SK-N-SH treated with all-trans-retinoic acid at 6 μM for 48 hours (cell line): Measurements from ENCODE around the gene UFM1.

ENCODE experiments used
- ATAC-seq: fragments of 200-7000 bp; cut with Tn5 transposase; 3 replicates; pipeline ENCODE4 v1.9.1; 2020; ENCODE audit warnings: mild to moderate bottlenecking, moderate library complexity
- ARNTL ChIP-seq: fragments of 450-650 bp; formaldehyde crosslinking; IDR thresholded peaks from 2 replicates; pipeline ENCODE4 v1.5.0; 2020; ENCODE audit warnings: low read depth, mild to moderate bottlenecking, moderate library complexity, borderline replicate concordance
- BACH2 ChIP-seq: fragments of 250-450 bp; sonication (Bioruptor Pico); IDR thresholded peaks from 2 replicates; pipeline ENCODE4 v1.9.0; 2021; ENCODE audit warnings: mild to moderate bottlenecking, borderline replicate concordance
- CSDC2 ChIP-seq: fragments of 250-450 bp; sonication (Bioruptor Pico); IDR thresholded peaks from 2 replicates; pipeline ENCODE4 v1.5.0; 2020; ENCODE audit warnings: mild to moderate bottlenecking, moderate library complexity
- CSRNP3 ChIP-seq: fragments of 250-450 bp; sonication (Bioruptor Pico); IDR thresholded peaks from 2 replicates; pipeline ENCODE4 v1.5.1; 2021; ENCODE audit warnings: mild to moderate bottlenecking, moderate library complexity
- ESRRG ChIP-seq: fragments of 250-450 bp; sonication (Bioruptor Pico); IDR thresholded peaks from 2 replicates; pipeline ENCODE4 v1.6.1; 2021; ENCODE audit warnings: mild to moderate bottlenecking
- OSR1 ChIP-seq: fragments of 250-450 bp; sonication (Bioruptor Pico); IDR thresholded peaks from 2 replicates; pipeline ENCODE4 v1.8.0; 2022; ENCODE audit warnings: moderate library complexity, mild to moderate bottlenecking, inconsistent platforms
- RARB ChIP-seq: fragments of 250-450 bp; sonication (Bioruptor Pico); IDR thresholded peaks from 2 replicates; pipeline ENCODE4 v1.8.0; 2021; ENCODE audit warnings: mild to moderate bottlenecking, moderate library complexity
- SNAI2 ChIP-seq: fragments of 250-450 bp; sonication (Bioruptor Pico); IDR thresholded peaks from 2 replicates; pipeline ENCODE4 v1.5.0; 2020; ENCODE audit warnings: mild to moderate bottlenecking, moderate library complexity
- TCF4 ChIP-seq: fragments of 250-450 bp; sonication (Bioruptor Pico); IDR thresholded peaks from 2 replicates; pipeline ENCODE4 v1.8.0; 2021; ENCODE audit warnings: mild to moderate bottlenecking, moderate library complexity, borderline replicate concordance
- TOX ChIP-seq: fragments of 250-450 bp; sonication (Bioruptor Pico); IDR thresholded peaks from 2 replicates; pipeline ENCODE4 v1.8.0; 2021; ENCODE audit warnings: mild to moderate bottlenecking, moderate library complexity, borderline replicate concordance
- ZC3H10 ChIP-seq: fragments of 250-450 bp; sonication (Bioruptor Pico); IDR thresholded peaks from 2 replicates; pipeline ENCODE4 v1.5.1; 2021; ENCODE audit warnings: mild to moderate bottlenecking, moderate library complexity
- ZFP3 ChIP-seq: fragments of 250-450 bp; sonication (Bioruptor Pico); IDR thresholded peaks from 2 replicates; pipeline ENCODE4 v1.5.0; 2020; ENCODE audit warnings: mild to moderate bottlenecking, moderate library complexity
- ZFP30 ChIP-seq: fragments of 450-650 bp; formaldehyde crosslinking; IDR thresholded peaks from 2 replicates; pipeline ENCODE4 v1.5.0; 2022; ENCODE audit warnings: mild to moderate bottlenecking, moderate library complexity
- ZNF565 ChIP-seq: fragments of 450-650 bp; formaldehyde crosslinking; conservative IDR thresholded peaks from 2 replicates; pipeline ENCODE4 v1.5.0; 2020; ENCODE audit warnings: low read depth, mild to moderate bottlenecking, moderate library complexity
- ZNF70 ChIP-seq: fragments of 450-650 bp; formaldehyde crosslinking; IDR thresholded peaks from 2 replicates; pipeline ENCODE4 v1.5.0; 2020; ENCODE audit warnings: mild to moderate bottlenecking, moderate library complexity
- ZNF8 ChIP-seq: fragments of 450-650 bp; formaldehyde crosslinking; IDR thresholded peaks from 2 replicates; pipeline ENCODE4 v1.5.0; 2020; ENCODE audit warnings: mild to moderate bottlenecking, moderate library complexity
- TF ChIP-seq, protein P1 (sequence below): fragments of 250-450 bp; sonication (Bioruptor Pico); IDR thresholded peaks from 2 replicates; pipeline ENCODE4 v1.8.0; 2020; ENCODE audit warnings: mild to moderate bottlenecking, moderate library complexity, borderline replicate concordance
- TF ChIP-seq, protein P2 (sequence below): fragments of 250-450 bp; sonication (Bioruptor Pico); IDR thresholded peaks from 2 replicates; pipeline ENCODE4 v1.5.0; 2020; ENCODE audit warnings: mild to moderate bottlenecking, moderate library complexity
- TF ChIP-seq, protein P3 (sequence below): fragments of 250-450 bp; sonication (Bioruptor Pico); IDR thresholded peaks from 2 replicates; pipeline ENCODE4 v1.5.1; 2020; ENCODE audit warnings: low read depth, mild to moderate bottlenecking, moderate library complexity

The UFM1 gene

DNA sequence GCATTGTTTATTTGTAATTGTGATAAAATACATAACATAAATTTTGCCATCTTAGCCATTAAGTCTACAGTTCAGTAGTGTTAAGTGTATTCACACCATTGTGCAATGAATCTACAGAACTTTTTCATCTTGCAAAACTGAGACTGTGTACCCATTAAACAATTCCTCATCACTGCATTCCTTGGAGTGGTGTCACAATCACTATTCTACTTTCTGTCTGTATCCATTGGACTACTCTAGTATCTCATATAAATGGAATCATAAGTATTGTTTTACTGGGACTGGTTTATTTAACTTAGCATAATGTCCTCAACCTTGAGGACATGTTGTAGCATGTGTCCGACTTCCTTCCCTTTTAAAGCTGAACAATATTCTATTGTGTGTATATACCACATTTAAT is 36.8 kb downstream of the UFM1 start (continued):
- TF ChIP-seq, protein P1, sequence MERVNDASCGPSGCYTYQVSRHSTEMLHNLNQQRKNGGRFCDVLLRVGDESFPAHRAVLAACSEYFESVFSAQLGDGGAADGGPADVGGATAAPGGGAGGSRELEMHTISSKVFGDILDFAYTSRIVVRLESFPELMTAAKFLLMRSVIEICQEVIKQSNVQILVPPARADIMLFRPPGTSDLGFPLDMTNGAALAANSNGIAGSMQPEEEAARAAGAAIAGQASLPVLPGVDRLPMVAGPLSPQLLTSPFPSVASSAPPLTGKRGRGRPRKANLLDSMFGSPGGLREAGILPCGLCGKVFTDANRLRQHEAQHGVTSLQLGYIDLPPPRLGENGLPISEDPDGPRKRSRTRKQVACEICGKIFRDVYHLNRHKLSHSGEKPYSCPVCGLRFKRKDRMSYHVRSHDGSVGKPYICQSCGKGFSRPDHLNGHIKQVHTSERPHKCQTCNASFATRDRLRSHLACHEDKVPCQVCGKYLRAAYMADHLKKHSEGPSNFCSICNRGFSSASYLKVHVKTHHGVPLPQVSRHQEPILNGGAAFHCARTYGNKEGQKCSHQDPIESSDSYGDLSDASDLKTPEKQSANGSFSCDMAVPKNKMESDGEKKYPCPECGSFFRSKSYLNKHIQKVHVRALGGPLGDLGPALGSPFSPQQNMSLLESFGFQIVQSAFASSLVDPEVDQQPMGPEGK, result no peak

GRCh38 chr13:38391341-38391740 is 41.7 kb downstream of the UFM1 start:
- TF ChIP-seq CSRNP3 (CRISPR knock-in tag) (no peak), ZC3H10 (CRISPR knock-in tag) (no peak), ESRRG (CRISPR knock-in tag) (no peak), ZNF70 (CRISPR knock-in tag) (no peak), ARNTL (no peak), TCF4 (CRISPR knock-in tag) (no peak), CSDC2 (CRISPR knock-in tag) (no peak), ZFP30 (CRISPR knock-in tag) (no peak), ZNF565 (no peak), TOX (CRISPR knock-in tag) (no peak), BACH2 (CRISPR knock-in tag) (no peak), OSR1 (CRISPR knock-in tag) (no peak)
- TF ChIP-seq, protein P2, sequence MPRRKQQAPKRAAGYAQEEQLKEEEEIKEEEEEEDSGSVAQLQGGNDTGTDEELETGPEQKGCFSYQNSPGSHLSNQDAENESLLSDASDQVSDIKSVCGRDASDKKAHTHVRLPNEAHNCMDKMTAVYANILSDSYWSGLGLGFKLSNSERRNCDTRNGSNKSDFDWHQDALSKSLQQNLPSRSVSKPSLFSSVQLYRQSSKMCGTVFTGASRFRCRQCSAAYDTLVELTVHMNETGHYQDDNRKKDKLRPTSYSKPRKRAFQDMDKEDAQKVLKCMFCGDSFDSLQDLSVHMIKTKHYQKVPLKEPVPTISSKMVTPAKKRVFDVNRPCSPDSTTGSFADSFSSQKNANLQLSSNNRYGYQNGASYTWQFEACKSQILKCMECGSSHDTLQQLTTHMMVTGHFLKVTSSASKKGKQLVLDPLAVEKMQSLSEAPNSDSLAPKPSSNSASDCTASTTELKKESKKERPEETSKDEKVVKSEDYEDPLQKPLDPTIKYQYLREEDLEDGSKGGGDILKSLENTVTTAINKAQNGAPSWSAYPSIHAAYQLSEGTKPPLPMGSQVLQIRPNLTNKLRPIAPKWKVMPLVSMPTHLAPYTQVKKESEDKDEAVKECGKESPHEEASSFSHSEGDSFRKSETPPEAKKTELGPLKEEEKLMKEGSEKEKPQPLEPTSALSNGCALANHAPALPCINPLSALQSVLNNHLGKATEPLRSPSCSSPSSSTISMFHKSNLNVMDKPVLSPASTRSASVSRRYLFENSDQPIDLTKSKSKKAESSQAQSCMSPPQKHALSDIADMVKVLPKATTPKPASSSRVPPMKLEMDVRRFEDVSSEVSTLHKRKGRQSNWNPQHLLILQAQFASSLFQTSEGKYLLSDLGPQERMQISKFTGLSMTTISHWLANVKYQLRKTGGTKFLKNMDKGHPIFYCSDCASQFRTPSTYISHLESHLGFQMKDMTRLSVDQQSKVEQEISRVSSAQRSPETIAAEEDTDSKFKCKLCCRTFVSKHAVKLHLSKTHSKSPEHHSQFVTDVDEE (CRISPR knock-in tag), result no peak
- TF ChIP-seq, protein P3, sequence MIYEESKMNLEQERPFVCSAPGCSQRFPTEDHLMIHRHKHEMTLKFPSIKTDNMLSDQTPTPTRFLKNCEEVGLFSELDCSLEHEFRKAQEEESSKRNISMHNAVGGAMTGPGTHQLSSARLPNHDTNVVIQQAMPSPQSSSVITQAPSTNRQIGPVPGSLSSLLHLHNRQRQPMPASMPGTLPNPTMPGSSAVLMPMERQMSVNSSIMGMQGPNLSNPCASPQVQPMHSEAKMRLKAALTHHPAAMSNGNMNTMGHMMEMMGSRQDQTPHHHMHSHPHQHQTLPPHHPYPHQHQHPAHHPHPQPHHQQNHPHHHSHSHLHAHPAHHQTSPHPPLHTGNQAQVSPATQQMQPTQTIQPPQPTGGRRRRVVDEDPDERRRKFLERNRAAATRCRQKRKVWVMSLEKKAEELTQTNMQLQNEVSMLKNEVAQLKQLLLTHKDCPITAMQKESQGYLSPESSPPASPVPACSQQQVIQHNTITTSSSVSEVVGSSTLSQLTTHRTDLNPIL (CRISPR knock-in tag), result no peak
- TF ChIP-seq, protein P1, result no peak
- TF ChIP-seq, all 23 proteins: peak for 0
- no peak for ATAC-seq

GRCh38 chr13:38394777-38395496 is 45.3 kb downstream of the UFM1 start:
- TF ChIP-seq, protein P2 (CRISPR knock-in tag), result no peak
- ATAC-seq, result no peak

GRCh38 chr13:38395497-38395788 is 45.8 kb downstream of the UFM1 start:
- ATAC-seq, result no peak
- no peak for TF ChIP-seq SNAI2
- TF ChIP-seq ESRRG (CRISPR knock-in tag), result no peak
- TF ChIP-seq TCF4 (CRISPR knock-in tag), result no peak
- TF ChIP-seq RARB (CRISPR knock-in tag), result no peak
- TF ChIP-seq ZNF565, result no peak
- no peak for TF ChIP-seq ZFP3 (CRISPR knock-in tag)
- TF ChIP-seq, protein P2 (CRISPR knock-in tag), result no peak
- no peak for TF ChIP-seq ZNF8 (CRISPR knock-in tag)
- no peak for TF ChIP-seq ARNTL
- no peak for TF ChIP-seq TOX (CRISPR knock-in tag)
